Nucleus accumbens (tissue), 56 donors: ENCODE measurements around the gene HAPLN2.
"Not testable (repeated sequence)": the region's sequence is repeated elsewhere in the genome, so short reads cannot be mapped to it uniquely, and the experiment has no call there.

ENCODE experiments used
- DNase-seq, 56 donors: peaks; one replicate each; lab custom pipeline; 2025; lab: John Stamatoyannopoulos, UW

Gene HAPLN2

GRCh38 chr1:156618853-156619581 is at the start of gene HAPLN2:
TSS of gene HAPLN2 (plus strand) at chr1:156619415. CDS start at chr1:156623491, 4,076 bp downstream.
- peak in 44 of 56 donors; percentile 14 to 83 (median 56) for DNase-seq

- no peak for DNase-seq
These were observed 47.9 kb upstream of the HAPLN2 start for GRCh38 chr1:156571261-156571852.

GRCh38 chr1:156571919-156572662 is 47.1 kb upstream of the HAPLN2 start, which contains the start of gene IQGAP3:
TSS of gene IQGAP3 (minus strand) at chr1:156572565. CDS start at chr1:156572529, 36 bp downstream.
- peak in 52 of 56 donors; percentile 12 to 85 (median 55) for DNase-seq

GRCh38 chr1:156572663-156573018 is 46.6 kb upstream of the HAPLN2 start:
- peak in 1 of 56 donors; percentile 20 for DNase-seq

- no peak for DNase-seq
These were observed 45.1 kb upstream of the HAPLN2 start for GRCh38 chr1:156574039-156574633.

- DNase-seq = no peak
These were observed 41.7 kb upstream of the HAPLN2 start for GRCh38 chr1:156577550-156577949.

- DNase-seq = no peak
These were observed 41.2 kb upstream of the HAPLN2 start for GRCh38 chr1:156578055-156578454.

- DNase-seq = no peak
These were observed 39.7 kb upstream of the HAPLN2 start, which contains the start of gene TTC24 for GRCh38 chr1:156579472-156579871. TSS of gene TTC24 (plus strand) at chr1:156579723. CDS start at chr1:156581365, 1,642 bp downstream.

GRCh38 chr1:156581661-156582387 is 37.4 kb upstream of the HAPLN2 start:
- peak in 1 of 56 donors; percentile 3 for DNase-seq

- no peak for DNase-seq
These were observed 36.7 kb upstream of the HAPLN2 start for GRCh38 chr1:156582388-156583017.

- peak in 47 of 56 donors; percentile 7 to 85 (median 37) for DNase-seq
These were observed 35.2 kb upstream of the HAPLN2 start for GRCh38 chr1:156583821-156584622.

GRCh38 chr1:156584813-156585212 is 34.4 kb upstream of the HAPLN2 start:
- DNase-seq = no peak

- DNase-seq = no peak
These were observed 32.9 kb upstream of the HAPLN2 start for GRCh38 chr1:156586323-156586722.

GRCh38 chr1:156586892-156587477 is 32.2 kb upstream of the HAPLN2 start:
- no peak for DNase-seq

- not testable (repeated sequence) for DNase-seq
These were observed 31.3 kb upstream of the HAPLN2 start for GRCh38 chr1:156587927-156588326.

- DNase-seq = no peak
These were observed 29.7 kb upstream of the HAPLN2 start for GRCh38 chr1:156589546-156589945.

GRCh38 chr1:156590326-156591180 is 28.7 kb upstream of the HAPLN2 start:
- no peak for DNase-seq

GRCh38 chr1:156591181-156591431 is 28.1 kb upstream of the HAPLN2 start:
- DNase-seq = peak in 1 of 56 donors; percentile 54
